Inferior parietal cortex (tissue), 1 donor: ENCODE measurements around the gene WFDC6.
A peak's percentile ranks its signal among the peaks of the same experiment; 100 is the strongest.
"Not testable (repeated sequence)": the region's sequence is repeated elsewhere in the genome, so short reads cannot be mapped to it uniquely, and the experiment has no call there.

ENCODE experiments used
- DNase-seq: peaks from one replicate; pipeline ENCODE4 v3.0.0-alpha.2; 2016; ENCODE audit errors: extremely low spot score

Gene WFDC6

DNA sequence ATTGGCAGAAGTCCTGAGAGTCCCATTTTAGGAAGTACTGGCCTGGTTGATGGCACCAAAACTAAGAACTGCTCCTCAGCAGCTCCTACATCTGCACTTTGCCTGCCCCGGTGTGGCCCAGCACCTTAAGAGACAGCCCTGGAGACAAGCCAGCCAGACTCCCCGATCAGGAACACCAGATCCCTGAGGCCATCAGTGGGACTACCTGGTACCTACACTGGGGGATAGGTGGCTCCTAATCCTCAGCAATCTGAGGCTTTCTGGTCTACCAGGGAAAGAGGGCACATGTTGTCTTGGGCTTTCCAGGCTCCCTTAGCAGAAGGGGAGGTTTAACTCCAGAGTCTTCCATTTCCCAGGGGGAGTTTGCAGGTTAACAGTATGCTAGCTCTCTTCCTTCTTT is at the start of gene WFDC6:
Gene WFDC6 (minus strand): TSS at position 101 of the 400 bp plus-strand sequence. CDS start 75 bp downstream, at position 26.
- no peak for DNase-seq

DNA sequence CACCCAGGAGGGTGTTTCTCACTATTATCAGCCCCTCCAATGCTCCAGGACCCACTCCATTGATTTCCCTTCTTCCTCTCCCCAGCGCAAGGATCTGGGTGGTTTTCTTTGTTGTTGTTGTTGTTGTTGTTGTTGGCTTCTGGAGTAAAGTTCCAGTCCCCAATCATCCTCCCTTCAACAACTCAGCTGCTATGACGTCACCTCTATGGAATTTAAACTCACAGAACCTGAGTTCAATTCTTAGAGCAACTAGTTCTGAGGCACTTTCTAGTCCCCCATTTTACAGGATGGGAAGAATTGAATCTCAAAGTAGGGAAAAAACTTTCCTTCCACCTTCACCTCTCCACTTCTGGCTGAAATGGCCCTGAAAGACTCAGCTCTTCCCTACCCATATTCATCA is 49.5 kb upstream of the WFDC6 start:
- no peak for DNase-seq

DNA sequence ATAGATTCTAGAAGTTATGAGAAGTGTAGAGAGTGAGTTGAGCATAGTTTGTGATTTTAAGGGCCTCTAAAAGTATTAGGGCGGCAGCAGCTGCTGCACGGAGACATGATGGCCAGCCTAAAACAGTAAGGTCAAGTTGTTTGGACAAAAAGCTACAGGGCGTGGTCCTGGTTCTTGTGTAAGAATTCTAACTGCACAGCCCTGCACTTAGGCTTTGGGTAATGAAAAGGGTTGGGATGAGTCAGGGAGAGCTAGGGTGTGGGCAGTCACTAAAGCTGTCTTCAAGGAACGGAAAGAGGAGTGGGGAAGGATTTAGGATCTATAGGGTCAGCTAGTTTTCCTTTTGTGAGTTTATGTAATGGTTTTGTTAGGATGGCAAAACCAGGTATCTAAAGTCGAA is 46.7 kb upstream of the WFDC6 start:
- not testable (repeated sequence) for DNase-seq

GRCh38 chr20:45584294-45584693 is 45.0 kb upstream of the WFDC6 start:
- DNase-seq: not testable (repeated sequence)

GRCh38 chr20:45583502-45583901 is 44.2 kb upstream of the WFDC6 start:
- no peak for DNase-seq

DNA sequence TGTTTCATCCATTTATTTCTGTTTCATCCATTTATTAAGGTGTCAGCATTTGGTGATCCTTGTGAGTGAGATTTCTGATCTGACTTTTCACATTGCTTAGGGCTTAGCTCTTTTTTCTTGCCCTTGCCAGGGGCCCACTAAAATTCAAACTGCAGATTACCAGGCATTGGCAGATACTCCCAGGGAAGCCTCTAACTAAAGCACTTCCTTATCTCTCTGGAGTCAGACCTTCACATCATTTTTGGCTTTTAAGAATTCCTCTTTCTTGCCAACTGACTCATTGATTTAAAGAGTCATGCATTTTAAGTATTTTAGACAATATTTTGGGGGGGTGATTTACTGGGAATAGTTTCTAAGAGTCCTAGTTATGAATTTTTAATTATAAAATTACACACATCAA is 42.4 kb upstream of the WFDC6 start:
- no peak for DNase-seq

GRCh38 chr20:45579184-45579583 is 39.9 kb upstream of the WFDC6 start, which contains the start of gene WFDC8:
TSS of gene WFDC8 (minus strand) at chr20:45579284. CDS start at chr20:45579247, 37 bp downstream.
- no peak for DNase-seq

DNA sequence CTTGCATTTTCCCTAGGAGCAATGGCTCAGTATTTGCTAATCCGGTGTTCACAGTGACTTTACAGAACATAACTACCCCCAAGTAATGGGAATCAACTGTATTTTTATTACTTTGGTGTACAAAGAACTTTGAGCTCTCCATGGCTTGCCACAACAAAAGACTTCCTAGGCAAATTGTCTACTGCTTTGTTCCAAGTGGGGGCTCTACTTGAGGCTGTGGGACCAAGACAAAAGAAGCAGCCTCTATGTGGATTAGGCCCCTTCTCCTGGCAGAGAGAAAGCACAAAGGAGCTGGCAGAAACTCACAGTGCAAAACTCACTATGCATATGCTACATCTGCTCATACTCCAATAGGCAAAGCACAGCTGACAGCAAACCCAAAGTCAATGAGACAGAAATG is 38.9 kb upstream of the WFDC6 start:
- no peak for DNase-seq

DNA sequence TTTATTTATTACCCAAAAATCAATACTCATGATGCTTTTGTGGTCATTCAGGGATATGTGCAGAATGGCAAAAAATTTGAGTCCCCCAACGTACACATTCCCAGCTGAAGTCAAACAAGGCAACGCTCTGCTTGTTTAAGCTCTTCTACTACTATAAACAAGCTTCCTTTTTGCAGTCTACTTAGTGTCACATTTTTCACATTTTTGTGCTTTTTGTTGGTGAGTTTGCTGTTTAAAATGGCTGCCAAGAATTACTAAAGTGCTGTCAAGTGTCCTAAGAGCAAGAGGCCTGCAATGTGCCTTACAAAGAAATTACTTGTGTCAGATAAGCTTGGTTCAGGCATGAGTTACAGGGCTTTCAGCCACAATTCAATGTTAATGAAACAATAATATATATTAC is 37.7 kb upstream of the WFDC6 start:
- no peak for DNase-seq

DNA sequence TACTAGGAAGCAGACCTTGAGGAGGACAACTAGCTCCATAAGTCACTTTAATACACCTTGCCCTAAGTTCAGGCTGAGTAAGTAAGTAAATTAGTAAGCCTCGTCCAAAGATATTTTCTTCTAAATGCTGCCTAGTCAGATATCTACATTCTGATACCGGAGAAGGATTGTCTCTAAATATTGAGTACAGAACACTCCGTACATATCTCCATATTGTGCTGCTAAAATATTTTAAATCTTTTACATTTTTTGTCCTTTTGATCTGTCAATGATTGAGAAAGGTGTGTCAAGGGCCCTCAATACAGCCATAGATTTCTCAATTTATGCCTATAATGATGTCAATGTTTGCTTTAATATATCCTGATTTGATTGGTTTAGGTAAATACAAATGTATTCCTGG is 36.6 kb upstream of the WFDC6 start:
- DNase-seq: no peak

- DNase-seq: not testable (repeated sequence)
Observed at GRCh38 chr20:45569650-45570049, 30.4 kb upstream of the WFDC6 start.

DNA sequence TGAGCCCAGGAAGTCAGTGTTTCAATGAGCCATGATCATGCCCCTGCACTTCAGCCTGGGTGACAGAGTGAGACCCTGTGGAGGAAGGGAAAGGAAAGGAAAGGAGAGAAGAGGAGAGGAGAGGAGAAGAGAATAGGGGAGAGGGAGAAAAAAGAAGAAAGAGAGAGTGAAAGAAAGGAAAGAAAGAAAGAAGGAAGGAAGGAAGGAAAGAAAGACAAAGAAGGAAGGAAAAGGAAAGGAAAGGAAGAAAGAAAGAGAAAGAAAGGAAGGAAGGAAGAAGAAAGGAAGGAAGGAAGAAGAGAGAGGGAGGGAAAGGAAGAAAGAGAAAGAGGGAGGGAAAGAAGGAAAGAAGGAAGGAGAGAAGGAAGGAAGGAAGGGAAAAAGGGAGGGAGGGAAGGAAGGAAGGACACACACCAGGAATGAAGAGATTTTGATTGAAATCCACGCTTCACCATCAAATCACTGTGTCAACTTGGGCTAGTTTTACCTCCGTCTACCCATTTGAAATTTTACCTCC is 25.5 kb upstream of the WFDC6 start:
- no peak for DNase-seq

GRCh38 chr20:45555198-45555597 is 15.9 kb upstream of the WFDC6 start:
- DNase-seq: no peak

- DNase-seq: no peak
Observed at GRCh38 chr20:45552456-45552855, 13.2 kb upstream of the WFDC6 start.

DNA sequence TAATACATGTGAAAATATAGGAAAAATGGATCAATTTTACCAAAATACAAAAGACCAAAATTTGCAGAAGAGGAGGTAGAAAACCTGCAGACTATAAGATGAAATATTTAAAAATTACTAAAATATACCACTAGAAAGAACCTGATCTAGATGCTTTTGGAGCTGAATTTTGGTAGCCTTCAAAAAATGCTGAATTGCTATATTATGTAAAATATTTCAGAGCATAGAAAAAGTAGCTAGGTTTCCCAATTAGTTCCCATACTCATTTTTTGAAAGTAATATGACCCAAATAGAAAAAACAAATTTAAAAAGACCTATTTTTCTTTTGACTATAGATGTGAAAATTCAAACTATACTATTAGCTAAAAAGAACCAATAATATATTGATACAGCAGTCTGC is 11.5 kb upstream of the WFDC6 start:
- no peak for DNase-seq

DNA sequence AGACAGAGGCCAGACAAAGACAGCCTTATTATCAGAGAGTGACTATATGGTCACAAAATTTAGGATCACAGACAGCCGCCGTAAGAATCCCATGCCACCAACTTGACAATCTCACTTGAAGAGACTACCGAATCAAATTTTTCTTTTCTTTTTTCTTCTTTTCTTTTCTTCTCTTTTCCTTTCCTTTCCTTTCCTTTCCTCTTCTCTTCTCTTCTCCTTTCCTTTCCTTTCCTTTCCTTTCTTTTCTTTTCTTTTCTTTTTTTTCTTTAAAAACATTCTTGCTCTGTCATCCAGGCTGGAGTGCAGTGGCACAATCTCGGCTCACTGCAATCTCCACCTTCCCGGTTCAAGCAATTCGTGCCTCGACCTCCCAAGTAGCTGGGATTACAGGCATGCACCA is 9.1 kb upstream of the WFDC6 start:
- no peak for DNase-seq

- no peak for DNase-seq
Observed at GRCh38 chr20:45547206-45547770, 8.0 kb upstream of the WFDC6 start, which contains the start of gene EPPIN. TSS of gene EPPIN (minus strand) at chr20:45547401. CDS start at chr20:45547357, 44 bp downstream.

- DNase-seq: peak; percentile 49
Observed at GRCh38 chr20:45545754-45546453, 6.6 kb upstream of the WFDC6 start.

- DNase-seq: no peak
Observed at GRCh38 chr20:45545351-45545750, 6.1 kb upstream of the WFDC6 start.

DNA sequence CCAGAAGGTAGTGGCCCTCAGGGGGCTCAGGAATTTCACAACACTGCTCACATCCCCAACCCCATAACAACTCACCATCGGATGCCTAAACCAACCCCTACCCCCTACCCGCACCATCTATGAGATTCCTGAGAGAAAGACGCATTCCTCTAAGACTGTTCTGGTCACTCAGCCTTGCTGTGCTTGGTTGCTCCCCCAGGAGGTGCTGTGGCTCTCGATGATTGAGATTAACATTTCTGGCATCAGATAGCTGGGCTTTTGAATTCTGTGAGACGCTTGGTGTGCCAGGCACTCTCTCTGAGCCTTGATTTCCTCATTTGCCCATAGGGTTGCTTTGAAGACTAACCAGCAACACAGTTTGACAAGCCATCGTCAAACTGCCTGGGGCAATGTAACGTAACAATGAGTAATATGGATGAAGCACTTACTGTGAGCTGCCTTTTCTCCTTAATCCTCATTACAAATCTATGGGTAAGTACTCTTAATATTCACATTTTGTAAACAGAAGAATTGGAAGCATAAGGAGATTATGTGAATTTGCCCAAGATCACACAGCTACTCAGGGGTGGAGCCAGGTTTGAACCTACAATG is 978 bp downstream of the WFDC6 start:
- DNase-seq: no peak

GRCh38 chr20:45527294-45527693 is 12.0 kb downstream of the WFDC6 start:
- no peak for DNase-seq

DNA sequence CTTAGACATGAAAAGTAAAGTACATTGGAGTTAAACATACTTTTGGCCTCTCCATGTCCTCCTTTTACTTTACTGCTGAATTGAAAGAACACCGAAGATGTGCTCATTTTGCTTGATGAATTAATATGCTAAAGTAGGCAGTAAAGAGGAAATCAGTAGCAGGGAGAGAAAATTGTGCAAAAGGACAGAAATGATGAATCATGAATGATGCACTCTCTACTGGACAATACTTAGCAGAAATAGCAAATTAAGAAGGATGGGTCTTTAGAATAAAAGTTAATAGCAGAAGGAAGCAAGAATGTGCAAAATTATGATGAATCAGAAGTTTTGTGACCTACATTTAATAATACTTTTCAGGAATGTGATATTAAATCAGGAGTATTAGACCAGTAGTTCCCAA is 15.5 kb downstream of the WFDC6 start:
- no peak for DNase-seq

GRCh38 chr20:45518282-45518681 is 21.0 kb downstream of the WFDC6 start:
- DNase-seq: no peak
